Measurements from ENCODE around the gene NPFFR2.

Gene NPFFR2

GRCh38 chr4:72031868-72032608, at the start of gene NPFFR2:
Gene NPFFR2 (plus strand): TSS chr4:72032000. CDS start chr4:72128592, 96,592 bp downstream.
- TF ChIP-seq YY1 (IDR thresholded peaks at IDR 0.05; ENCODE audit: low read depth) (no peak), REST (IDR thresholded peaks at IDR 0.05; ENCODE audit: low read depth) (no peak), ZBTB7A (IDR thresholded peaks at IDR 0.05; ENCODE audit: low read depth) (no peak), FOXM1 (IDR thresholded peaks at IDR 0.05; ENCODE audit: borderline replicate concordance, low read depth) (no peak), CREB1 (IDR thresholded peaks at IDR 0.05; ENCODE audit: low read depth) (no peak), TAF1 (IDR thresholded peaks at IDR 0.05; ENCODE audit: low read depth) (no peak), CEBPB (IDR thresholded peaks at IDR 0.05) (no peak), TEAD4 (IDR thresholded peaks at IDR 0.05) (no peak), TCF12 (IDR thresholded peaks at IDR 0.05; ENCODE audit: low read depth) (no peak), NFIC (IDR thresholded peaks at IDR 0.05) (no peak), EP300 (IDR thresholded peaks at IDR 0.05; ENCODE audit: borderline replicate concordance) (no peak), RAD21 (IDR thresholded peaks at IDR 0.05; ENCODE audit: low read depth) (no peak), EGR1 (IDR thresholded peaks at IDR 0.05) (no peak)
- TF ChIP-seq, protein P1, sequence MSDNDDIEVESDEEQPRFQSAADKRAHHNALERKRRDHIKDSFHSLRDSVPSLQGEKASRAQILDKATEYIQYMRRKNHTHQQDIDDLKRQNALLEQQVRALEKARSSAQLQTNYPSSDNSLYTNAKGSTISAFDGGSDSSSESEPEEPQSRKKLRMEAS (IDR thresholded peaks at IDR 0.05): no peak
- TF ChIP-seq, protein P2, sequence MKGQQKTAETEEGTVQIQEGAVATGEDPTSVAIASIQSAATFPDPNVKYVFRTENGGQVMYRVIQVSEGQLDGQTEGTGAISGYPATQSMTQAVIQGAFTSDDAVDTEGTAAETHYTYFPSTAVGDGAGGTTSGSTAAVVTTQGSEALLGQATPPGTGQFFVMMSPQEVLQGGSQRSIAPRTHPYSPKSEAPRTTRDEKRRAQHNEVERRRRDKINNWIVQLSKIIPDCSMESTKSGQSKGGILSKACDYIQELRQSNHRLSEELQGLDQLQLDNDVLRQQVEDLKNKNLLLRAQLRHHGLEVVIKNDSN (IDR thresholded peaks at IDR 0.05): no peak

GRCh38 chr4:71992571-71993312, 39.1 kb upstream of the NPFFR2 start:
- no peak for TF ChIP-seq REST (IDR thresholded peaks at IDR 0.05; ENCODE audit: low read depth)
- TF ChIP-seq TAF1 (IDR thresholded peaks at IDR 0.05; ENCODE audit: low read depth): no peak

GRCh38 chr4:71994559-71994958, 37.2 kb upstream of the NPFFR2 start:
- TF ChIP-seq, protein P2 (IDR thresholded peaks at IDR 0.05): no peak
- TF ChIP-seq FOXM1 (IDR thresholded peaks at IDR 0.05; ENCODE audit: borderline replicate concordance, low read depth): no peak
- no peak for TF ChIP-seq YY1 (IDR thresholded peaks at IDR 0.05; ENCODE audit: low read depth)
- TF ChIP-seq RAD21 (IDR thresholded peaks at IDR 0.05; ENCODE audit: low read depth): no peak
- no peak for TF ChIP-seq TCF12 (IDR thresholded peaks at IDR 0.05; ENCODE audit: low read depth)
- no peak for TF ChIP-seq REST (IDR thresholded peaks at IDR 0.05; ENCODE audit: low read depth)
- TF ChIP-seq TEAD4 (IDR thresholded peaks at IDR 0.05): no peak
- TF ChIP-seq CEBPB (IDR thresholded peaks at IDR 0.05): no peak
- TF ChIP-seq ZBTB7A (IDR thresholded peaks at IDR 0.05; ENCODE audit: low read depth): no peak
- no peak for TF ChIP-seq CREB1 (IDR thresholded peaks at IDR 0.05; ENCODE audit: low read depth)

DNA sequence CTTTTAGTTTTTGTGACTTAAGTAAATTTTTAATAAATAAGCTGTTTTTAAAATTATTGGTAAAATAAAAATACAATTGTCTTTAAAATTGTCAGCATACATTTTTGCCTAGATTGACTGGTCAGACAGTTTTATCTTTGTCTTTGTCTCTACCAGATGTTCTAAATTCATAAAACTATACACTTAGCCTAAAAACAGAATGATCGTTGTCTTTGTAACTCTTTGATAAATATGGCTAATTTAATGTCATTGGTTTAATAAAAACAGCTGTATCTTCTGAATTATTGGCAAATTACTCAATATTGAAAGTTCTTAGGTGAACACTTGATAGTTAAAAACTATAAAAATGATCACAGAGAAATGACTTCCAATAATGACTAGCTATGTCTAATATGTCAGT, 36.5 kb upstream of the NPFFR2 start:
- TF ChIP-seq ZBTB7A (IDR thresholded peaks at IDR 0.05; ENCODE audit: low read depth) (no peak), EP300 (IDR thresholded peaks at IDR 0.05; ENCODE audit: borderline replicate concordance) (no peak), CEBPB (IDR thresholded peaks at IDR 0.05) (no peak)

DNA sequence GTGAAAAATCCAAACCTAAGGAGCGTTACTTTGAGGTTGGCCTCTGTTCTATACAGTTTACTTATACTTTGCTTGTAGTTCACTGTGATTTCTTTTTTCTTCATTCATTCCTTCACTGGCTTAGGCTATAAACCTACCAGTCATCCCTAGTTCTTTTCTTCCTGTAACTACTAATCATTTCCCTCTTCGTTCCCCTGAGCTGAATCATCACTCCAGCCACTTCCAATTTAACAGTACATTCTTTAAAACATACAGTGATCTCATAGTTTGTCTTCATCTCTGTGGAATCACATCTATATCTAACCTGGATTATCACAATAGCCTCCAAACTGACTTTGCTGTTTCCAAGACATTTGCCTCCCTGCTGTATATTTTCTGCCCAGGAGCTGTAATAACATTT, 25.2 kb upstream of the NPFFR2 start:
- TF ChIP-seq CEBPB (IDR thresholded peaks at IDR 0.05) (no peak), YY1 (IDR thresholded peaks at IDR 0.05; ENCODE audit: low read depth) (no peak), ZBTB7A (IDR thresholded peaks at IDR 0.05; ENCODE audit: low read depth) (no peak), EGR1 (IDR thresholded peaks at IDR 0.05) (no peak), RAD21 (IDR thresholded peaks at IDR 0.05; ENCODE audit: low read depth) (no peak), REST (IDR thresholded peaks at IDR 0.05; ENCODE audit: low read depth) (no peak), NFIC (IDR thresholded peaks at IDR 0.05) (no peak), EP300 (IDR thresholded peaks at IDR 0.05; ENCODE audit: borderline replicate concordance) (no peak), TCF12 (IDR thresholded peaks at IDR 0.05; ENCODE audit: low read depth) (no peak)
- TF ChIP-seq, protein P1 (IDR thresholded peaks at IDR 0.05): no peak
- TF ChIP-seq, protein P2 (IDR thresholded peaks at IDR 0.05): no peak
